OCI-LY7 (cell line): Measurements from ENCODE around the gene VPS45. TPM values are rescaled to one million over a fixed set of nuclear protein-coding genes. Genes with fewer than 3 reads are reported as not detected.

Experiments used
- BruUV-seq: library from RNA; stranded (reverse); fragments of 400-500 nt; replicated peaks from 2 replicates; lab custom pipeline; 2021; lab: Mats Ljungman, UMichigan
- CTCF ChIA-PET: fragments of 300-600 bp; sonication (Branson Sonifier 250); formaldehyde crosslinking; loops from one replicate; lab custom pipeline; 2022; ENCODE audit warnings: antibody characterized with exemption; ENCODE audit not compliant: unreplicated experiment; lab: Charles Lee
- POLR2A ChIA-PET: fragments of 300-600 bp; sonication (Branson Sonifier 250); formaldehyde crosslinking; loops from one replicate; lab custom pipeline; 2022; ENCODE audit warnings: antibody characterized with exemption; lab: Charles Lee
- DNase-seq: peaks from one replicate; pipeline ENCODE4 v3.0.0-alpha.2; 2015; ENCODE audit warnings: low spot score
- H2AFZ ChIP-seq: fragments of 200-600 bp; sonication (generic), shearing (Covaris generic); 2 replicates; pipeline ENCODE4 v1.6.1; 2014; ENCODE audit warnings: mild to moderate bottlenecking, antibody characterized with exemption, low read length, moderate library complexity
- H3K27ac ChIP-seq: fragments of 200-600 bp; sonication (generic); 2 replicates; pipeline ENCODE4 v1.5.1; 2014; ENCODE audit warnings: mixed run types, low read depth, mild to moderate bottlenecking, moderate library complexity, low read length, inconsistent platforms; ENCODE audit not compliant: poor library complexity, severe bottlenecking
- H3K36me3 ChIP-seq: fragments of 200-600 bp; sonication (generic); 2 replicates; pipeline ENCODE4 v1.6.1; 2014; ENCODE audit warnings: mild to moderate bottlenecking, antibody characterized with exemption, low read length, moderate library complexity, mixed read lengths; ENCODE audit not compliant: insufficient read depth
- H3K4me1 ChIP-seq: fragments of 200-600 bp; sonication (generic); 2 replicates; pipeline ENCODE4 v1.5.1; 2014; ENCODE audit warnings: mild to moderate bottlenecking, low read length; ENCODE audit not compliant: insufficient read depth, poor library complexity, severe bottlenecking
- H3K4me2 ChIP-seq: fragments of 200-600 bp; sonication (generic); 2 replicates; pipeline ENCODE4 v1.6.1; 2014; ENCODE audit warnings: mild to moderate bottlenecking, low read length
- H3K4me3 ChIP-seq: fragments of 200-600 bp; sonication (generic); 2 replicates; pipeline ENCODE4 v1.5.1; 2014; ENCODE audit warnings: mild to moderate bottlenecking, low read depth, low read length; ENCODE audit not compliant: poor library complexity, severe bottlenecking
- H3K79me2 ChIP-seq: fragments of 200-600 bp; sonication (generic); 2 replicates; pipeline ENCODE4 v1.6.1; 2016; ENCODE audit warnings: low read depth, mild to moderate bottlenecking, low read length, moderate library complexity, mixed read lengths; ENCODE audit not compliant: insufficient read depth
- H3K9me2 ChIP-seq: fragments of 200-600 bp; sonication (generic); 2 replicates; pipeline ENCODE4 v1.6.1; 2016; ENCODE audit warnings: mild to moderate bottlenecking, low read length, mixed read lengths; ENCODE audit not compliant: insufficient read depth
- H3K9me3 ChIP-seq: fragments of 200-600 bp; sonication (generic); 2 replicates; pipeline ENCODE4 v1.6.1; 2014; ENCODE audit warnings: mild to moderate bottlenecking, mixed run types, low read length, mixed read lengths
- H4K20me1 ChIP-seq: fragments of 200-600 bp; sonication (generic); 2 replicates; pipeline ENCODE4 v1.6.1; 2014; ENCODE audit warnings: mild to moderate bottlenecking, antibody characterized with exemption, low read length, moderate library complexity, mixed read lengths; ENCODE audit not compliant: insufficient read depth
- EZH2phosphoT487 ChIP-seq: fragments of 200-600 bp; sonication (generic); IDR thresholded peaks from 2 replicates; pipeline ENCODE4 v1.6.1; 2018; ENCODE audit warnings: low read depth, borderline replicate concordance, mild to moderate bottlenecking, mixed run types, antibody characterized with exemption, low read length, moderate library complexity, mixed read lengths
- intact Hi-C: fragments of 100-400 bp; cut with micrococcal nuclease; formaldehyde crosslinking; loops from one replicate; pipeline ENCODE4 v1.10.0; 2022; ENCODE audit not compliant: unreplicated experiment
- total RNA-seq, 2 experiments: library from RNA; depleted of rRNA in 1 of 2; stranded (reverse); fragments of >200 nt in 1 of 2; shearing (Covaris generic) in 1 of 2; gene quantifications; 2 replicates each; pipeline ENCODE4 v1.2.3, GENCODE V29; 2014 to 2022
- TF ChIP-seq, protein P1 (sequence below): fragments of 200-600 bp; sonication (generic); conservative IDR thresholded peaks from 2 replicates; pipeline ENCODE4 v1.5.1; 2014; ENCODE audit warnings: mild to moderate bottlenecking, antibody characterized with exemption, low read length, moderate library complexity, mixed read lengths

VPS45 gene
- total RNA-seq, 2 experiments from 2014 or later = 40.2 to 54.4 TPM

DNA sequence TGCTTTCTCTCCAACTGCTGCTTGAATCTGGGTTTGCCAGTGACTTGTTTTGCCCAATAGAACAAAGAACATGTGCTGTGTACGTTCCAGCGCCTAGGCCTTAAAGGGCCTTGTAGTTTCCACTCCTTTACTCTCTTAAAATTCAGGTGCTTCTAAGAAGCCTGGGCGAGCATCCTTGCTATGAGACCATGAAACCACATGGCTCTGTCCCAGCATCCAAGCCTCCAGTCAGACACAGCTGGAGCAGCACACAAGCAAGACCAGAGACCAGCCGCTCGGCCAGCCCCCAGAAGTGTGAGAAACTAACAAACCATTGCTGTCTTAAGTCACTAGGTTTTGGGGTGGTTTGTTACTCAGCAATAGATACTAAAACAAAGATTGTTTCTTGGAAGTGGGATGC, 97.2 kb downstream of the VPS45 start:
- H3K79me2 ChIP-seq = no peaks in the 10 kb centered on the region
- TF ChIP-seq EZH2phosphoT487 = no peak
- TF ChIP-seq, protein P1, sequence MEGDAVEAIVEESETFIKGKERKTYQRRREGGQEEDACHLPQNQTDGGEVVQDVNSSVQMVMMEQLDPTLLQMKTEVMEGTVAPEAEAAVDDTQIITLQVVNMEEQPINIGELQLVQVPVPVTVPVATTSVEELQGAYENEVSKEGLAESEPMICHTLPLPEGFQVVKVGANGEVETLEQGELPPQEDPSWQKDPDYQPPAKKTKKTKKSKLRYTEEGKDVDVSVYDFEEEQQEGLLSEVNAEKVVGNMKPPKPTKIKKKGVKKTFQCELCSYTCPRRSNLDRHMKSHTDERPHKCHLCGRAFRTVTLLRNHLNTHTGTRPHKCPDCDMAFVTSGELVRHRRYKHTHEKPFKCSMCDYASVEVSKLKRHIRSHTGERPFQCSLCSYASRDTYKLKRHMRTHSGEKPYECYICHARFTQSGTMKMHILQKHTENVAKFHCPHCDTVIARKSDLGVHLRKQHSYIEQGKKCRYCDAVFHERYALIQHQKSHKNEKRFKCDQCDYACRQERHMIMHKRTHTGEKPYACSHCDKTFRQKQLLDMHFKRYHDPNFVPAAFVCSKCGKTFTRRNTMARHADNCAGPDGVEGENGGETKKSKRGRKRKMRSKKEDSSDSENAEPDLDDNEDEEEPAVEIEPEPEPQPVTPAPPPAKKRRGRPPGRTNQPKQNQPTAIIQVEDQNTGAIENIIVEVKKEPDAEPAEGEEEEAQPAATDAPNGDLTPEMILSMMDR = no peak
- H3K9me3 ChIP-seq = no peaks in the 10 kb centered on the region
- intact Hi-C loops = loop anchor here (2.0 to 10.0 kb wide), 3 partner anchors 14 to 280 kb away; a partner anchor contains a TSS
- CTCF ChIA-PET = interaction anchor here (1.3 to 1.5 kb wide), 3 partner anchors 91 to 97 kb away, joined by 3 to 7 read pairs (median 3); no protein-coding TSS in a partner anchor
- H3K9me2 ChIP-seq = no peaks in the 10 kb centered on the region
- peaks cover 64% of the 10 kb centered on the region for H3K4me1 ChIP-seq
- H3K4me2 ChIP-seq = peak overlapping the region; percentile 94
- no peaks in the 10 kb centered on the region for H4K20me1 ChIP-seq
- peaks cover 8% of the 10 kb centered on the region; the same call in 1 of the 2 replicates for H3K36me3 ChIP-seq
- H3K4me3 ChIP-seq = no peak overlapping the region
- POLR2A ChIA-PET = interaction anchor here (1.0 to 1.6 kb wide), 4 partner anchors 12 to 281 kb away, joined by 3 to 9 read pairs (median 4); partner anchors contain the start of gene PLEKHO1
- BruUV-seq = no TSS peak
- H2AFZ ChIP-seq = peak overlapping the region; percentile 78
- peak overlapping the region; percentile 99 for H3K27ac ChIP-seq
- DNase-seq = no peak

- TF ChIP-seq EZH2phosphoT487 = no peak
- TF ChIP-seq, protein P1 = peak; percentile 95
- H3K9me3 ChIP-seq = no peaks in the 10 kb centered on the region
- no peaks in the 10 kb centered on the region for H3K79me2 ChIP-seq
- POLR2A ChIA-PET = interaction anchor here (0.8 to 1.6 kb wide), 6 partner anchors 13 to 282 kb away, joined by 3 to 9 read pairs (median 5); partner anchors contain the start of gene PLEKHO1
- CTCF ChIA-PET = interaction anchor here (0.5 to 1.5 kb wide), 5 partner anchors 21 to 204 kb away, joined by 3 to 7 read pairs (median 3); no protein-coding TSS in a partner anchor
- peak; percentile 78 for DNase-seq
- H4K20me1 ChIP-seq = no peaks in the 10 kb centered on the region
- intact Hi-C loops = loop anchor here (1.0 to 10.0 kb wide), 4 partner anchors 15 to 281 kb away; a partner anchor contains a TSS
- H3K4me3 ChIP-seq = no peak overlapping the region
- H3K4me2 ChIP-seq = peak overlapping the region; percentile 94
- peaks cover 5% of the 10 kb centered on the region; the same call in 1 of the 2 replicates for H3K36me3 ChIP-seq
- H3K4me1 ChIP-seq = peaks cover 54% of the 10 kb centered on the region
- BruUV-seq = no TSS peak
- H3K27ac ChIP-seq = peak overlapping the region; percentile 99
- no peaks in the 10 kb centered on the region for H3K9me2 ChIP-seq
- H2AFZ ChIP-seq = peak overlapping the region; percentile 78
These were observed 98.3 kb downstream of the VPS45 start for GRCh38 chr1:150165622-150166612.
